ENCODE results near the gene TMEM156. TPM values are rescaled to one million over a fixed set of nuclear protein-coding genes. Genes with fewer than 3 reads are reported as not detected.
"Not testable (repeated sequence)": the region's sequence is repeated elsewhere in the genome, so short reads cannot be mapped to it uniquely, and the experiment has no call there.

Gene TMEM156
- polyA plus RNA-seq, 3 donors = 0.31 to 1.1 (median 0.43) TPM

- Mint-ChIP-seq H3K9me3 (peaks cover 0 to 2% (median 0%) of the 10 kb centered on the region in 7 donors), H3K27ac (peak overlapping the region in 1 of 7 donors; percentile 19), H3K36me3 (no peaks in the 10 kb centered on the region), H3K4me1 (no peaks in the 10 kb centered on the region), H3K27me3 (ENCODE audit: low read depth in 3 of 3) (no peaks in the 10 kb centered on the region), H3K4me3 (no peak overlapping the region)
- no peaks in the 10 kb centered on the region for H4K20me1 ChIP-seq (ENCODE audit: insufficient read depth, low read length)
- no peak overlapping the region for H3K27ac ChIP-seq (ENCODE audit: low read depth in 1 of 2, low read length in 2 of 2)
- no peak for TF ChIP-seq CTCF (IDR thresholded peaks at IDR 0.05)
- no peak overlapping the region for H3K4me2 ChIP-seq (replicated peaks; ENCODE audit: extremely low read depth, low read length, poor library complexity, severe bottlenecking)
- H3K79me2 ChIP-seq (ENCODE audit: insufficient read depth, low read length) = no peaks in the 10 kb centered on the region
- WGBS (ENCODE audit: insufficient coverage) = 94% methylated on average over 6 of the region's 11 CpGs
- no peaks in the 10 kb centered on the region for H3K9me3 ChIP-seq (replicated peaks in 1 of 2; ENCODE audit: control insufficient read depth in 1 of 2, insufficient read depth in 1 of 2, low read length in 2 of 2)
- intact Hi-C loops (cut with micrococcal nuclease) = no loop called here
- H3K4me3 ChIP-seq (replicated peaks in 1 of 3; ENCODE audit: low read depth in 2 of 3, low read length in 3 of 3) = no peak overlapping the region
- no peak overlapping the region for H2AFZ ChIP-seq (ENCODE audit: insufficient read depth, low read depth, low read length, poor library complexity, severe bottlenecking)
- no peak for DNase-seq
- no peak overlapping the region for H3K9ac ChIP-seq (ENCODE audit: insufficient read depth, low read length, poor library complexity, severe bottlenecking)
- H3K27me3 ChIP-seq (ENCODE audit: control insufficient read depth in 2 of 2, insufficient read depth in 2 of 2, low read length in 2 of 2) = no peaks in the 10 kb centered on the region
- no peaks in the 10 kb centered on the region for H3K36me3 ChIP-seq (replicated peaks in 1 of 2; ENCODE audit: control insufficient read depth in 1 of 2, insufficient read depth in 2 of 2, low read length in 2 of 2)
- H3K4me1 ChIP-seq (ENCODE audit: control insufficient read depth in 1 of 2, insufficient read depth in 2 of 2, low read length in 2 of 2) = no peaks in the 10 kb centered on the region
Observed at GRCh38 chr4:38964942-38965775, 67.0 kb downstream of the TMEM156 start.

- H2AFZ ChIP-seq (ENCODE audit: insufficient read depth, low read depth, low read length, poor library complexity, severe bottlenecking); H3K79me2 ChIP-seq (ENCODE audit: insufficient read depth, low read length); H3K27me3 ChIP-seq (ENCODE audit: control insufficient read depth in 2 of 2, insufficient read depth in 2 of 2, low read length in 2 of 2); H3K4me3 ChIP-seq (replicated peaks in 1 of 3; ENCODE audit: low read depth in 2 of 3, low read length in 3 of 3); H3K36me3 Mint-ChIP-seq; H3K9ac ChIP-seq (ENCODE audit: insufficient read depth, low read length, poor library complexity, severe bottlenecking); H3K4me3 Mint-ChIP-seq; H3K4me1 Mint-ChIP-seq; H3K4me2 ChIP-seq (replicated peaks; ENCODE audit: extremely low read depth, low read length, poor library complexity, severe bottlenecking); H4K20me1 ChIP-seq (ENCODE audit: insufficient read depth, low read length); DNase-seq; intact Hi-C loops (cut with micrococcal nuclease); H3K9me3 ChIP-seq (replicated peaks in 1 of 2; ENCODE audit: control insufficient read depth in 1 of 2, insufficient read depth in 1 of 2, low read length in 2 of 2); H3K27ac Mint-ChIP-seq; H3K4me1 ChIP-seq (ENCODE audit: control insufficient read depth in 1 of 2, insufficient read depth in 2 of 2, low read length in 2 of 2); H3K36me3 ChIP-seq (replicated peaks in 1 of 2; ENCODE audit: control insufficient read depth in 1 of 2, insufficient read depth in 2 of 2, low read length in 2 of 2); H3K27ac ChIP-seq (ENCODE audit: low read depth in 1 of 2, low read length in 2 of 2); H3K27me3 Mint-ChIP-seq (ENCODE audit: low read depth in 3 of 3): not testable (repeated sequence)
- H3K9me3 Mint-ChIP-seq = peaks cover 5 to 14% (median 8%) of the 10 kb centered on the region in 7 donors
- WGBS (ENCODE audit: insufficient coverage) = 100% methylated on average over 3 of the region's 5 CpGs
Observed at GRCh38 chr4:38959248-38959647, 73.0 kb downstream of the TMEM156 start.

Measured in CD14-positive monocyte (primary cell).